ENCODE results near the gene PIGK. TPM values are rescaled to one million over a fixed set of nuclear protein-coding genes. Genes with fewer than 3 reads are reported as not detected.

Gene PIGK
- total and polyA plus RNA-seq, 2 donors (not counting 3 experiments of a cell fraction or from before 2014, with no cell fraction given) = 12.3 to 32.3 TPM

GRCh38 chr1:77120950-77121349 is 98.3 kb downstream of the PIGK start:
- no peak overlapping the region for H3K27ac ChIP-seq (ENCODE audit: insufficient read depth, low read depth, low read length)
- no TSS peak for BruUV-seq (replicated peaks)
- H3K4me1 ChIP-seq (ENCODE audit: control insufficient read depth, extremely low read depth, insufficient read depth, low read length) = no peaks in the 10 kb centered on the region
- H3K4me2 ChIP-seq (ENCODE audit: insufficient read depth, low read length) = no peak overlapping the region
- no peaks in the 10 kb centered on the region for H3K27me3 ChIP-seq (ENCODE audit: control insufficient read depth in 2 of 2, insufficient read depth in 2 of 2, low read length in 2 of 2)
- FAIRE-seq (no peak), DNase-seq (ENCODE audit: low read depth, low spot score) (no peak)
- no peaks in the 10 kb centered on the region for H4K20me1 ChIP-seq (replicated peaks; ENCODE audit: control insufficient read depth, extremely low read depth, insufficient read depth, low read length)
- CTCF ChIA-PET = interaction anchor here (4.3 kb wide), 1 partner anchor 966 kb away, joined by 20 read pairs; no protein-coding TSS in a partner anchor
- POLR2A ChIA-PET = no interaction called here
- H3K9ac ChIP-seq (replicated peaks; ENCODE audit: extremely low read depth, insufficient read depth, low read length) = no peak overlapping the region
- dilution Hi-C loops (cut with MboI; ENCODE audit: extremely low pct_ligation_motif_present, low sequenced_read_pairs) (no loop called here), intact Hi-C loops (cut with micrococcal nuclease) (no loop called here)
- no peaks in the 10 kb centered on the region for H3K36me3 ChIP-seq (ENCODE audit: control insufficient read depth in 2 of 2, extremely low read depth in 1 of 2, insufficient read depth in 2 of 2, low read length in 2 of 2)
- H2AFZ ChIP-seq (ENCODE audit: low read depth, low read length) = no peak overlapping the region
- H3K4me3 ChIP-seq (replicated peaks in 1 of 3; ENCODE audit: insufficient read depth in 1 of 3, low read depth in 1 of 3, low read length in 3 of 3) = no peak overlapping the region
- H3K9me1 ChIP-seq (replicated peaks; ENCODE audit: control insufficient read depth, extremely low read depth, insufficient read depth, low read length) = no peaks in the 10 kb centered on the region
- H3K79me2 ChIP-seq (ENCODE audit: control insufficient read depth, insufficient read depth, low read length) = no peaks in the 10 kb centered on the region
- H3K9me3 ChIP-seq (replicated peaks; ENCODE audit: control insufficient read depth, insufficient read depth, low read length) = no peaks in the 10 kb centered on the region
- TF ChIP-seq CTCF (IDR thresholded peaks at IDR 0.05; ENCODE audit: extremely low read depth in 1 of 2, insufficient read depth in 1 of 2, low read depth in 1 of 2, low read length in 2 of 2) = no peak
- no peak for TF ChIP-seq EZH2 (IDR thresholded peaks at IDR 0.05; ENCODE audit: borderline replicate concordance, low read depth, low read length, severe bottlenecking)
- TF ChIP-seq FOS (IDR thresholded peaks at IDR 0.05; ENCODE audit: borderline replicate concordance, insufficient read depth, low read length) = no peak
- TF ChIP-seq POLR2AphosphoS5 (IDR thresholded peaks at IDR 0.05; ENCODE audit: insufficient read depth, low read depth, low read length) = no peak
- TF ChIP-seq MYC (IDR thresholded peaks at IDR 0.05; ENCODE audit: low read depth, low read length) = no peak
- no peak for TF ChIP-seq GATA2 (IDR thresholded peaks at IDR 0.05; ENCODE audit: insufficient read depth, insufficient read length, low read depth, low read length)
- no peak for TF ChIP-seq MAX (IDR thresholded peaks at IDR 0.05; ENCODE audit: insufficient read depth, insufficient read length)
- TF ChIP-seq JUN (IDR thresholded peaks at IDR 0.05; ENCODE audit: borderline replicate concordance, insufficient read depth, insufficient read length, low read depth) = no peak

Measured in endothelial cell of umbilical vein (primary cell).